RWPE2 (cell line): ENCODE data around the gene ANKRD33B.

Experiments used
- ATAC-seq: fragments of 200-7000 bp; cut with Tn5 transposase; 3 replicates; pipeline ENCODE4 v1.9.1; 2021; ENCODE audit warnings: low read depth
- DNase-seq: peaks from one replicate; pipeline ENCODE4 v3.0.0-alpha.2; 2020; ENCODE audit warnings: low spot score
- H3K27ac ChIP-seq: fragments of 450-650 bp; 2 replicates; pipeline ENCODE4 v1.5.1; 2017; ENCODE audit warnings: mild to moderate bottlenecking; ENCODE audit not compliant: poor library complexity, severe bottlenecking
- H3K27me3 ChIP-seq: fragments of 250-450 bp; sonication (Bioruptor Pico); 2 replicates; pipeline ENCODE4 v1.5.1; 2021; ENCODE audit warnings: mild to moderate bottlenecking, moderate library complexity; ENCODE audit not compliant: insufficient read depth, poor library complexity, severe bottlenecking
- H3K36me3 ChIP-seq: fragments of 250-450 bp; sonication (Bioruptor Pico); 2 replicates; pipeline ENCODE4 v1.5.1; 2020; ENCODE audit warnings: low read depth, mild to moderate bottlenecking, moderate library complexity
- H3K4me1 ChIP-seq: fragments of 250-450 bp; sonication (Bioruptor Pico); 2 replicates; pipeline ENCODE4 v1.5.1; 2021; ENCODE audit warnings: mild to moderate bottlenecking, moderate library complexity; ENCODE audit not compliant: insufficient read depth, poor library complexity, severe bottlenecking
- H3K4me3 ChIP-seq: fragments of 250-450 bp; sonication (Bioruptor Pico); 2 replicates; pipeline ENCODE4 v1.5.1; 2021; ENCODE audit warnings: mild to moderate bottlenecking, moderate library complexity; ENCODE audit not compliant: severe bottlenecking
- H3K9me3 ChIP-seq: fragments of 250-450 bp; sonication (Bioruptor Pico); 2 replicates; pipeline ENCODE4 v1.5.1; 2021; ENCODE audit warnings: mild to moderate bottlenecking, moderate library complexity; ENCODE audit not compliant: severe bottlenecking
- CTCF ChIP-seq: fragments of 450-650 bp; IDR thresholded peaks from one replicate; pipeline ENCODE4 v1.5.1; 2017; ENCODE audit warnings: mild to moderate bottlenecking, moderate library complexity; ENCODE audit not compliant: poor library complexity, severe bottlenecking

The ANKRD33B gene

GRCh38 chr5:10654566-10654965 lies 90.7 kb downstream of the ANKRD33B start:
- Histone ChIP-seq H3K36me3 (0 out of 2 replicates have a peak, but pooled peaks cover 3% of the 10 kb centered on the region), H3K27ac (peak overlapping the region; percentile 35), H3K4me3 (no peak overlapping the region), H3K27me3 (no peaks in the 10 kb centered on the region), H3K4me1 (no peaks in the 10 kb centered on the region), H3K9me3 (no peaks in the 10 kb centered on the region)
- DNase-seq (peak; percentile 21), ATAC-seq (no peak)
- TF ChIP-seq CTCF = no peak

GRCh38 chr5:10655161-10655971 lies 91.5 kb downstream of the ANKRD33B start:
- no peak for TF ChIP-seq CTCF
- no peak overlapping the region for H3K4me3 ChIP-seq
- ATAC-seq (peak; percentile 53; the same call in 2 of the 3 replicates), DNase-seq (peak; percentile 80)
- H3K4me1 ChIP-seq = no peaks in the 10 kb centered on the region
- H3K9me3 ChIP-seq = no peaks in the 10 kb centered on the region
- 0 out of 2 replicates have a peak, but pooled peaks cover 1% of the 10 kb centered on the region for H3K36me3 ChIP-seq
- no peaks in the 10 kb centered on the region for H3K27me3 ChIP-seq
- peak overlapping the region; percentile 35 for H3K27ac ChIP-seq

- Histone ChIP-seq H3K27ac (peak overlapping the region; percentile 35), H3K36me3 (no peaks in the 10 kb centered on the region), H3K27me3 (no peaks in the 10 kb centered on the region), H3K4me1 (no peaks in the 10 kb centered on the region), H3K4me3 (no peak overlapping the region), H3K9me3 (no peaks in the 10 kb centered on the region)
- TF ChIP-seq CTCF = no peak
- peak; percentile 39; the same call in 1 of the 3 replicates for ATAC-seq
- DNase-seq = peak; percentile 40
These were observed 92.3 kb downstream of the ANKRD33B start for GRCh38 chr5:10655972-10656830.

- DNase-seq (no peak), ATAC-seq (no peak)
- H3K36me3 ChIP-seq = no peaks in the 10 kb centered on the region
- H3K4me3 ChIP-seq = no peak overlapping the region
- H3K27ac ChIP-seq = no peak overlapping the region
- no peak for TF ChIP-seq CTCF
- no peaks in the 10 kb centered on the region for H3K9me3 ChIP-seq
- H3K4me1 ChIP-seq = no peaks in the 10 kb centered on the region
- H3K27me3 ChIP-seq = no peaks in the 10 kb centered on the region
These were observed 94.4 kb downstream of the ANKRD33B start for GRCh38 chr5:10658265-10658664.
